Smooth muscle cell of the brain vasculature (primary cell): ENCODE results near the gene KPNA4.

ENCODE experiments used
- DNase-seq: peaks from one replicate; pipeline ENCODE4 v3.0.0-alpha.2; 2012; ENCODE audit warnings: low read depth, low spot score

The KPNA4 gene

GRCh38 chr3:160450846-160451245 is 114.5 kb downstream of the KPNA4 start:
- DNase-seq = no peak

- DNase-seq = peak; percentile 93
Observed at GRCh38 chr3:160449636-160450598, 115.5 kb downstream of the KPNA4 start, which contains the start of gene TRIM59. TRIM59 (minus strand) TSS chr3:160449786; CDS start chr3:160439183, 10,603 bp downstream.

- no peak for DNase-seq
Observed at GRCh38 chr3:160448845-160449635, 116.3 kb downstream of the KPNA4 start.

- no peak for DNase-seq
Observed at GRCh38 chr3:160447544-160447943, 117.8 kb downstream of the KPNA4 start.

- no peak for DNase-seq
Observed at GRCh38 chr3:160446522-160447056, 118.8 kb downstream of the KPNA4 start.

- no peak for DNase-seq
Observed at GRCh38 chr3:160445854-160446253, 119.5 kb downstream of the KPNA4 start.
